Measurements from ENCODE around the gene NUDT8.
"Not testable (repeated sequence)": the region's sequence is repeated elsewhere in the genome, so short reads cannot be mapped to it uniquely, and the experiment has no call there.

NUDT8 gene

DNA sequence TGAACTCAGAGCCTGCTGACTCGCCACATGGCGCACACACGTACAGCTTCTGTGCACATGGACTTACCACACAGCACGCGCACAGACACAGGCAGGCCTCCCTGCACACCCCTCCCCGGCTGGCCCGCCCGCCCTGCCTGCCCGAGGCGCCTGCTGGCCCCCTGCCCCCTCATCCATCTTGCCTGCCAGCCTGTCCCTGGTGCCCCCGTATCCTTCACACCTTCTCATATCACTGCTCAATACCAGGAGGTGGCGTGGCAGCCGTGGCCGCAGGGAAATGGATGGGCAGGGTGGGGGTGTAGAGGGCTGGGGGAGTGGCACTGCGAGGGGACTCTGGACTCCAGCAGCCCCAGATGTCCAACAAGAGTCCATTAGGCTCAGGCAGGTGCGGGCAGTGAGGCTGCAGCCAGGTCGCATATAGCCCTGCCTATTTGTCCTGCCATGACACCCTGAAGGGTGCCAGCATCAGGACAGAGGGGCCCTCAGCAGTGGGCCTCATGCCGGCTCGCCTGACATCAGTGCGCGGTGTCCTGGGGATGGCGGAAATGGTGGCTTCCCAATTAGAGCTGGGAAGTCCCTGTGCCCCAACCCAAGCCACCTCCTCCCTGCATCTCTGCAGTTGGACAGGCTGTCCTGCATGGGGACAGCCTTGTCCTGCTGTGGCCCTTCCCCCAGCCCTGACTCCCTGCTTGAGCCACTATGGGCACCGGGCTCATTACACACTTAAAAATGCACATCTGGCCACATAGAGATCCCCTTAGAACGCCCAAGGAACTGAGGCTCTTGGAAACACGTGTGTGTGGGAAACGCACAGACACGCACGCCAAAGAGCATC lies 11.8 kb upstream of the NUDT8 start:
- no peak for DNase-seq

DNA sequence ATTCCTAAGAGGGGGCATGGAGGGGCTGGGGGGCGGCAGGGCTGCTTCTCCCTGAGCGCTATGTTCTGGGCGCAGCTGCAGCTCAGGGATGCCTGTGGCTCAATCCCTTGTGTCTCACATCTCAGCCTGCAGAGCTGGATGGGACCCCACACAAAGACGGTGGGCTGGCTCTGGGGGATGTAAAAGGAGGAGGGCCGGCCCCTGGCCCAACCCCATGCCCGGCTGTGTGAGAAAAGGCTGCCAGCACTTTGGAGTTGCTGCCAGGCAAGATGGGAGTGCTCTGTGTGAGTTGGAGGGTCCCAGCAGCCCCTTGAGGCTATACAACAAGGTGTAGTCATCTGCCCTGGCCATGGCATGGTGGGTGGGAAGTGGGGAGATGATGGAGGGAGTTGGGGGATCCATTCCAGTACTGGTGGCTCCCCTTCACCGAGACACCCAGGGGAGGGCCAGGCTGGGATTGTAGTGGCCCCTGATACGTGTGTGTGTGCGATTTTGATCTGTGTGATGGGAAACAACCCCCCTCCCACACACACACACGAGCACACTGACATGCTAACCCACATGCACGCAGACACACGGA lies 11.1 kb upstream of the NUDT8 start:
- no peak for DNase-seq

DNA sequence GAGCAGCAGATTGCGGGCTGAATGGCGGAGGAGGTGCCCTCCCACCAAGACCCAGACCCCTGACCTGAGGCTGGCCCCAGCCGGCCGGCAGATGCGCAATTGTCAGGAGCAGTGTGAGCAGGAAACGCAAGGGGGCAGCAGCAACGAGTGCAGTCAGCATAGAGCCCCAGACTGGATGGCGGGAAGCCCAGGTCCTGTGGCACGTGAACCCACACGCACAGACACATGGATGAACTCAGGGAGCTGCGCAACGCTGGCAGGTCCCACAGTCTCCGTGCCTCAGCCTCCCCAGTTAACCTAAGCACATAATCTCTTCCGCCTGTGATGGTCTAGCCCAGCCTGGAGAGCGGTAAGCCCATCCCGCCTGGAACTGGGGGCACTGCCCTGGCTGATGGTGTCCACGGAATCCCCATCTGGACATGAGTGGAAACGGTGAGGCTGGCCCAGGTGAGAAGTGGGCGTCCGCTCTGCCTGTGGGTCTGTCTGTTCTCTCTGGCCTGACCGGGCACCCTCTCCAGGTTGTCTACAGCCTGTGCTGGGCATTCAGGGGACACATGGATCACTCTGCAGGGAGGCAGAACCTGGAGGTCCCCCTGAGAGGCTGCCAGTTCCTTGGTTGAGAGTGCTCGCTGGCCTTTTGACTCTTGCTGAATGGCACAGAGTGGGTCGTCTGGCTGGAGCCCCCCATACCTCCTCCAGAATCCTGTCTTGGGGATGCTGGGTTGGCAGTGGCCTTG lies 10.5 kb upstream of the NUDT8 start:
- DNase-seq = no peak

DNA sequence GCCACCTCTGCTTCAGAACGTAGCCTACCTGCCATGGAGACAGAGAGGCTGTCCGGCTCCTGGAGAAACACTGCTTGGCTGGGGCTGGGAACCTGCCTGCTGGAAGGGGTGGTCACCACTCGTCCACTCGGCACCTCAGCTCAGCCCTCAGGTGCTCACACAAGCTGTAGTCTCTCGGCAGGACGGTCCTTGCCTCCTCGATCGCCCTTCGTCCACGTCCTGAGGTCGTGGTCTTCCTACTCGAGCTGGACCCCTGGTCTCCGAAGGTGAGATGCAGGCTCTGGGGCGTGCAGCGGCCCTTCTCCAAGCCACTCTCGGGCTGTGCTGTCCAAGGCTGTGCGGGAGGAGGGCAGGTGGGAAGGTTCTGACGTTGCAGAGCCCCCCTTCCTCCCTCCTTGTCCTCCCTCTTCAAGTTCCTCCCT lies 9.7 kb upstream of the NUDT8 start, which contains the start of gene TBX10:
TSS of gene TBX10 (minus strand) at position 326 of the 422 bp plus-strand sequence. CDS start at position 35, 291 bp downstream.
- DNase-seq = no peak

DNA sequence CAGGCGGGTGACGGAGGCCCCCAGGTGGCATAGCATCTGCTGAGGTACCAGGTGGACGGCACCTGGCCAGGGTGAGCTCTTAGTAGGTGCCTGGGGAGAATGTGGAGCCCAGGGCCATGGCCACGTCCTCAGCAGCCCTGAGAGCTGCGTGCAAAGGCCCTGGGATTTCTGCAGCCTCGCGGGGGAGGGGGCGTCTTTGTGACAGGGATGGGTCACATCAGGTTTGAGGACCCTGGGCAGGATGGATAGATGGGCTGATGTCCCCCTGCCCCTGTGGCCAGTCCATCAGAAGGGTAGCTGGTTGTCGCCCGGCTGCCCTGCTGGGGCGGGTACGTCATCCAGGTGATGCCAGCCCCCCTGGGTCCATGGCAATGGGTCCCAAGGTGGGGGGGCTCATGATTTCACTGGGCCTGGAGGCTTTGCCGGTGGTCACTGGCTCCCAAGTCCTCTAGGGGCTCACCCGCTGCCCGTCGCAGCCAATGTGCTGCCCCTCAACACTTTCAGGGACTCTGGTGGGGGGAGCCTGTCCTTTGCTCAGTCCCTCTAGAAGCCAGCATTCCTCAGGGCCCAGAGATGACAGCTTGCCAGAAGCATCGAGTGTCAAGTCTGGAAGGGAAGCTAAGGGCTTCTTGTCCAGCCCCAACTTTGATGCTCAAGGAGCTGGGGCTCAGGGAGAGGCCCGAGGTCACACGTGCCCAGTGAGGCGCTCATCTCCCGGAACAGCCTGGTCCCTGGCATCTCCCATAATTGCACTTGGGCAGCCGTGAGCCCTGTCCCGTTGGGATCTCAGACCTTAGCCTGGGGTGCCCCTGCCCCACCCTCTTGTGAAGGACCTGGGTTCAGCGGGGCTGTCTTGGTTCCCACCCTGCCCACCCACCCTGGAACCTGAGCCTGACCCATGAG lies 9.0 kb upstream of the NUDT8 start:
- no peak for DNase-seq

DNA sequence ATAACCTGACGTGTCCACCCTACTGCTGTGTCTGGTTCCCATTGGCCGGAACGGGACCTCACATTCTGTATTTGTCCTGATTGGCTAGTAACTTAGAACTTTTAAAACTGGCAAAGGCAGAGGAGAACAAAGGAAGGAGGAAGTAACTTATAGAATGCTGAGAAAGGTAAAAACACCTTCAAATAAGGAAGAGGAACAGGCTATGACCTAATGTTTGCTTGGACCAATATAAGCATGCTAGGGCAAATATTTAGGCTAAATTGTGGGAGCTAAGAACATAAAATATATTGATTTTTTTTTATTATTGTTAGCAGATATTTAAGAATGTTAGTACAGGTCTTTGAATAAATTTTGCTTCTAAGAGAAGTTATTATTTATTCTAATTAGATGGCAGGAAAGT lies 7.7 kb upstream of the NUDT8 start:
- not testable (repeated sequence) for DNase-seq

DNA sequence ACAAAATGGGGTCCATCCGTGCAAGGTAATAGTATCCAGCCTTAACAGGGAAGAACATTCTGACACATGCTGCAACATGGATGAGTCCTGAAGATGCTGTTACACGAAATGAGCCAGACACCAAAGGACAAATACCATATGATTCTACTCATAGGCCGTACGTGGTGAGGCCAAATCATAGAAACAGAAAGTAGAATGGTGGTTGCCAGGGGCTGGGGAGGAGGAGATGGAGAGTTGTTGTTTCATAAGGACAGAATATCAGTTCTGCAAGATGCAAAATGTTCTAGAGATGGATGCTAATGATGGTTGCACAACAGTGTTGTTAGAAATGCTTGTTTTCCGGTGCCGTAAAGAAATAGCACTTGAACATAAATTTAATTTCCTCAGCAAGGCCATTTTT lies 7.2 kb upstream of the NUDT8 start:
- DNase-seq = peak; percentile 18

DNA sequence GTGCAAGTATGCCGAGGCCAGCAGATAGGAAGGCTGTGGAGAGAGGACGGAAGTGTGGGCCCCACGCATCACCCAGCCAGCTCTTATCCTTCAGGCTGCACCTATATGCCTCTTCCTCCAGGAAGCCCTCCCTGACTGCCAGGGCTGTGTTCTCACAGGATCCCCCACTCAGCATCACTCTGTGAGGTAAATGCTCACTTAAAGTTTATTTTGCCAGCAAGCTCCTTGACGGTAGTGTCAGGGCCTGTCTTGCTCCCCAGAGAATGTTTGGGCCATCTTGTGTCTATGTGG lies 5.4 kb upstream of the NUDT8 start:
- DNase-seq = no peak

DNA sequence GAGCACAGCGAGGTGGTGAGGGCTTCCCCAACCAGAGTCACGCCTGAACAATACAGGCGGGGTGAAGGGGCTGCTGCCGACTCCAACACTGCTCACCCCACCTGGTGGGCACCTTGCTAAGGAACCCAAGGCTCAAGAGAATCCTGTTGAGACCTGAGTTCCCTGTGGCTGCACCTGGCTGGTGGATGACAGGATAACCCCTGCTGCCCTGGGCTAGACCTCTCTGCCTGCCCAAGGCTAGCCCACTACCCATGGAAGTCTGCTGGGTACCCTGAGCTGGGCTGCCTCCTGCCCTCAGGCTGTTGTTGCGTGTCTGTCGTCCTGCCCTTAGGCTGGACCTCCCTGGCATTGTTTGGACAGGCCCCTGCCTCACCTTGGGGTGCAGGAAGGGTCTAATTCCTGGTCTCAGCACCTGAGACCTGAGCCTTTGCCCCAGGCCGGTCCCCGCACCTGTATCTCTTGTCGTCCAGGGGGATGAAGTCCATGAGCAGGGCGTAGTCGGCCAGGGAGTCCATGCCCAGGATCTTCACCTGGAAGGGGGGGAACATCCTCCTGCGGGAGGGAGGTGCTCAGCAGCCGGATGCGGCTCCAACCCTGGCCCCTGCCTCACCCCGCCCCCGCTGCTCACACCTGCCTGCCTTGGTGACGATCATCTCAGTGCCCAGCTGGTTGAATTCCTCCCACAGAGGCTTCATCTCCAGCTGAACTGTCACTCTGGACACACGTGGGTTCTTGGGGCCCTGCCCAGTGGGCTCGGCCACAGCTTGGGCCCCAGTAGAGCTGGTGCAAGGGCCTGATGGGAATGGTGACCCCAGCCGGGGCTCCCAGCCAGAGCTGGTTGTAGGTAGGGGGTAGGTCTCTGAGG lies 4.9 kb upstream of the NUDT8 start:
- no peak for DNase-seq

DNA sequence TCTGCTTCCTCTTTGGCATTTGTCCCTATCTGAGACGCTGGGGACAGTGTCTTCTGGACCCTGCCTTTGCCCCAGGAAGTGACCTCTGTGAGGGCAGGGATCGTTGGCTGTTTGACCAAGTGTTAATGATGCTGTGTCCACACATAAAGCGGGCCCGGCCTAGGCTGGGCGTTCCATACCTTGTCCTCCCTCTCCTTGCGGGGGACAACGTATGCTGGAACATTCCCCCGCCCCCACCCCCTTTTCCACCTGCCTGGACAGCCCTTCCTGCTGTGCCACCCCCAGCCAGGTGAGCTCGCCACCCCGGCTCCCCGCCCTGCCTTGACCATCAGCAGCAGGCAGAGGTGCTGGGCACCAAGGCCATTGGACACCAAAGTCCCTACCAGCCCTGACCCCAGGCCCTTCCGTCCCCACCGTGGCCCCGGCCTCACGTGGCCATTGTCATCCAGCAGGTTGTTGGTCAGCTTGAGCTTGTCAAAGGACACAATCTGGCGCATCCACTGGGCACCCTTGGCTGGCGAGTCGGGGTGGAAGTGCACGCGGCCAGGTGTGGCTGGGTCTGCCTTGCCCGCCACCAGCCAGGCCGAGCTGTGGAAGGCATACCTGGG lies 4.1 kb upstream of the NUDT8 start:
- DNase-seq = no peak

DNA sequence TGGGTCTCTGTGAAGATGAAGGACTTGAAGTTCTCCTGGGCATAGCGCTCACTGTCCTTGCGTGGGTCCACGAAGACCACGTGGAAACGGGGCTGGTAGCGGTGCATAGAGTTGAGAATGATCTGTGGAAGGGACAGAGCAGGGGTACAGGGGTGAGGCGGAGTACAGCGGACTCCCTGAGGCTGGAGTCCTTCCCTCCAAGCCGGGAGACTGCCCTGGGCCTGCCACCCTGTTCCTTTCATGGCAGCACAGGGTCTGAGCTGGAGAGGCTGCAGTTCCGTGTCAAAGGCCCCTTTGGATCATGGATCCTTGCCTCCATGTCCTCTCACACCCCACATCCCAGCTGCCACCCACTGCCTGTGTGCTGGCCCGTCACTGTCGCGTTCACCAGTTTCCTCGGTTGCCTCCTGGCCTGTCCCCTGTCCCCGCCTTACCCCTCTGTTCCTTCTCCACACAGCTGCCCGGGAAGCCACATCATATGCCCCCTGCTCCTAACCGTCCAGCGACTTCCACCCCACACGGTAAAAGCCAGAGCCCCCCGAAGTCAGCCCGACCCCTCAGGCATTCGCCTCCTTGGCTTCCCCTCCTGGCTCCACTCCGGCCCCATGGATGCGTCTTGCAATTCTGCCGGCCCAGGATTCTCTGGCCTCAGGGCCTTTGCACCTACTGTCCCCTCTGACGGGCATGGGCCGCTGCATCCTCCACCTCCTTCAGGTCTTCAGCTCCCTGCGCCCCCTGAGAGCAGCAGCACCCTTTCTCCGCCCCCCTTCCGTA lies 3.4 kb upstream of the NUDT8 start:
- no peak for DNase-seq

DNA sequence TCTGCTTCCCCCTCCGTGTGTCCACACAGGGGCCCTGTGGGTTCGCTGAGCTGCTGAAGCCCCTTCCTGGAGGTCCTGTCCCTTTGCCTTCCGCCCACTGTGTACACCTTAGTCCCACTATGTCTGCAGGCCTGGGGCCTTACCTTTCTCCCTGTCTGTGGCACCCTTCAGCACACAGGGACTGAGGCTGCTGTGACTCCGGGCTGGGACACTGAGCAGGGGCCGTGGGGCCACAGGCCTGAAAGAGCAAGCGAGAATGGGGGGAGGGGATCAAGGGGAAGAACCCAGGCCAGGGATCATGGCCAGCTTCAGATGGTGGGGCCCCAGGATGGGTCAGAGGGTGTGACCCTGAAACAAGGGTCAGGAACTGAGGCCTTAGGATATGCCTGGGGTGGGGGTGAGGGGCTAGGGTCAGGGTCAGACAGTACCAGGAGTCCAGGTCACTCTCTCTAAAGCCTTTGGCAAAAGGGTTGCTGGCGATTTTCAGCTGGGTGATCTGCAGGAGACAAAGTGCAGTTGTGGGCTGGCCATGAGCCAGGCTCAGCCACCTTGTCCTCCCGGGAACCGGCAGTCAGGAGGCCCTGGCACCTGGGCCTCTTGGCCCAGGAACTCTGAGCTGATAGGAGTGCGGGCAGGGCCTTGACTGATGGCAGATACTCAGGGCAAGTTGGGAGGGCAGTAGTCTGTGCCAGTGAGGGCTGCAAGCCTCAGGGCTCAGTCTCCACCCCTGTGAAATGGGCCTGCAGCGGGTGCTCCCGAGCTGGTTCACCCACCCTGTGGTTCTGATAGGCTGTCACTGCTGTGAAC lies 2.6 kb upstream of the NUDT8 start:
- no peak for DNase-seq

DNA sequence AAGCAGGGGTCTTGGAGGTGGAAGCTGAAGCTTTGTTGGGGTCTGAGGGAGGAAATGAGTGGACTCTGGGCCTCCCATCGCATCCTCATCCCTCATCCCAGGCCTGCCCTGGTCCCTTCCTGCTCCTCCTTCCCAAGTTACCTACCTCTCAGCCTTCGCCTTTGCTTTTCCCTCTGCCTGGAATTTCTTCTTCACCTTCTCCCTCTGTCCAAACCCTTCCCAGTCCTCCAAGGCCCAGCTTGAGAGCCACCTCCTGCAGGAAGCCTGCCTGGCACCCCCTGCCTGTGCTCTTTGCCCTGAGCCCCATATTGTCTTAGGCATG lies 2.1 kb upstream of the NUDT8 start:
- DNase-seq = no peak

DNA sequence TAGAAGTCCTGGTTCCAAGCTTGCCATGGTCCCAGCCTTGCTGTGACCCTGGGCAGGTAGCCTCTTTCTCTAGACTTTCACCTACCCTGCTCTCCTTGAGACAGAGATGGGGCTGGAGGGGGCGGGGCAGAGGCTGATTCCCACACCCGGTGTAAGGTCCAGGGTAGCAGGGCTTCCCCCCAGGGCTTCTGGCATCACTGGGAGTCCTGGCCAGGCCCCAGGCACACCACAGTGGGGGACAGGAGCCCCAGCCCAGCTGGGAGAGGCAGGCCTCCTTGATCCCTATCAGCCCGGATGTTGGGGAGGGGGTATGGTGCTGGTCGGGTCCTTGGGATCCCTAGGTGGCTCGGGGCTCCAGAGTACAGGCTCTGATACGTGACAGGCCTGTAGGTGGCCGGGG lies 1.7 kb upstream of the NUDT8 start:
- DNase-seq = no peak

DNA sequence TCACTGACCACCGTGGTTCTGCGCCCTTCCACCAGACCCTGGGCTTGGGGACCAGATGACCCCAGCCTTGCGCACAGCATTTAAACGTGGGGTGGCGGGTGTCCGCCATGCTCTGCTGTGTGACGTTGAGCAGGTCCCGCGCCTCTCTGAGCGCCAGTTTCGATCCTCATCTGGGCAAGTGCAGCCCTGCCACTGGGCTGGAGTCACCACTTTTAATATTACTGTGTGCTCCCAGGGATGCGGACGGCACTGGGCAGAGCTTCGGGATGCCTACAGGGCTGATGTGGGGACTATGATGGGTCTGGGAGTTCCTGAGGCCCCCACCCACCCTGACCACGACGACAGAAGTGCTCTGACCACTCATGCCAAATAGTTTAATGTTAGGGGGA lies 1.2 kb upstream of the NUDT8 start:
- DNase-seq = no peak

DNA sequence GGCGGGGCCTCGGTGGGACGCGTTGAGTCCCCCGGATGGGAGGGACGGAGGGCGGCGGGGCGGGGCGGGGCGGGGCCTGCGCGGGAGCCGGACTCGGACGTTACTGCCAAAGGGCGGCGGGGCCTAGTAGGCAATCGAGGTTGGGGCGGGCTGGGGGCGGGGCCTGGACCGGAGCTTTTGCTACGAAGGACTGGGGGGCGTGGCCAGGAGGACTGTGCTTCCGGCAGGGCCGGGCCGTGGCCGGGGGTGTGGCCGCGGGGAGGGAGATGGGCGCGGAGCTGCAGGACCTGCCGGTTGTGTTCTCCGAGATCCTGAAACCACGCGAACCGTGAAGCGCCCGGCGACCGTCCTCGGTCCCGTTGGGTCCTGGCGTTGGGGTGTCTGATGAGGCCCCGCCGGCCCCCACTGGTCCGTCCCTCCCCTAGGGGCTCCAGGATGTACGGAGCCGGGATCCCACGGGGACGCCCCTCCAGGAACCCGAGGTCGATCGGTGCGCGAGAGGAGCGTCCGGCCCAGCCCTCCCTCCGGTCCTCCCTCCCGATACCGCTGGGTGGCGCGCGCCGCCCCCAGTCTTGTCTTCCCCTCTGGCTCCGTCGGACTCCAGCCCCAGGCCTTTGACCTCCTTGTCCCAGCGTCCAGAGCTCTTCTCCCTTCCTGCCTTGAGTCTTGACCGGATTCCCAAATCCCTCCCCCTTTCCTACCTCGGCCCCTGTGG lies 648 bp upstream of the NUDT8 start:
- peak; percentile 95 for DNase-seq

DNA sequence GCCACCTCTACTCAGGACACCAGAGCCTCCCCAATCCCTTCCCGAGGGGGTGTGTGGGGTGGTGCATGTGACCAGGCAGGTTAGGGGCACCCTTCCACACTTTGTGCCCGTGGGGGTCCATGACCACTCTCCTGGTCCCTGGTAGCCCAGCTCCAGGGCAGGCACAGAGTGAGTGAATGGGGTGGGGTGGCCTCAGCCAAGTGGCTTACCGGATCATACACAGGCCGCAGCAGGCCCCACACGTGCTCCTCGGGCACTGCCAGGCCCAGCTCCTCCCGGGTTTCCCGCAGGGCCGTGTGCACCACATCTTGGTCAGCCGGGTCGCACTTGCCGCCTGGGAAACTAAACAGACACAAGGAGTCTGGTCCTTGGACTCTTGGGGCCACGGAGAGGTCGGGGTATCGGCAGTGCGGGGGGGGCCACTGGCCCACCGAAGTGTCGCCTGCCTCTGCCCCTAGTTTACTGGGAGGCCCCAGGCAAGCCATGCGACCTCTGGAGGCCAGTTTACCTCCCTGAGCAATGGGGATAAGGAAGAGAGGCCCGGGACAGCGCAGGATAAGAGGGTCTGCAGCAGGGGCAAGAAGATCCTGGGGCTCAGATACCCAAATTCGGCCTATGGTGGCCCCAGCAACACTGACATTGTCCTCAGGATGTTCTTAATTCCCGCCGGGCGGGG lies 889 bp downstream of the NUDT8 start:
- DNase-seq = no peak

DNA sequence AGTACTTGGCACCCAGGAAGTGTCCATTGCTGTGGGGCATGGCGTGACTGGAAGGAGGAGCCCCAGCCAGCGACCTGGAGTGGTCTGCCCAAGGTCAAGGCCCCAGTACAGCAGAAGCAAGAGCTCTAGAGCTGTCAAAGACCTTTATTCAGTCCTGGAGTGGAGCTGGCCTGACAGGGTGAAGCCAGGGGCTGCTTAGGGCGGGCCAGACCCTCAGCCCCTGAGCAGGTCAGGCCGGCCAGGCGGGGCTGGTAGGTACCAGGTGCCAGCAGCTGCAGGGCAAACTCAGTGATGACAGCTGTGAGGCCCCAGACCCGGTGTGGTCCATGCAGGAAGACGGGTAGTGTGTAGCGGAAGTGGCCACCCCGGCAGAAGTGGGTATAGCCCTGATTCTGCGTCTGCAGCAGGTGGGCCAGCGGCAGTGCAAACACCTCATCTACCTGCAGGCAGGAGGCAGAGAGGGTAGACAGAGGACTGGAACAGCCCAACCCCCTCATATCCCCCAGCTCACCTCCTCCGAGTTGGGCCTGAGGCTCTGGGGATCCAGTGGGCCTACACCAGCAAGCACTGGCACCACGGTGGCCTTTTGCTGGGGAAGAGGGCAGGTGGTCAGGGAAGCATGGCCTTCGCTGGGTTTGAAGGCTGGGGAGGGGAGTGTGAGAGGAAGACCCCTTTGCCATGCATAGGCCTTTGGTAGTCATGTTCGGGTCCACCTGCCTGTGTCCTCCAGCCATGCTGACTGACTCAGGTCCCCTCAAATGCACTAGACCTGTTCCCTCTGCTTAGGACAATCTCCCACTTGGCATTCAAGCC lies 1.7 kb downstream of the NUDT8 start:
- no peak for DNase-seq
